HG02763 (cell line): ENCODE results near the gene COX6B1.
"Not testable (repeated sequence)": the region's sequence is repeated elsewhere in the genome, so short reads cannot be mapped to it uniquely, and the experiment has no call there.

Experiments
- ATAC-seq: cut with Tn5 transposase; IDR thresholded peaks from one replicate; pipeline ENCODE4 v1.9.1; 2021; ENCODE audit warnings: mild to moderate bottlenecking, moderate library complexity; ENCODE audit not compliant: unreplicated experiment

Gene COX6B1

GRCh38 chr19:35648017-35648961 lies at the start of gene COX6B1:
TSS of gene COX6B1 (plus strand) at chr19:35648323. CDS start at chr19:35651244, 2,921 bp downstream.
- ATAC-seq = peak; percentile 52

- ATAC-seq = no peak
These were observed 46.2 kb upstream of the COX6B1 start for GRCh38 chr19:35601971-35602370.

GRCh38 chr19:35604436-35604835 lies 43.7 kb upstream of the COX6B1 start:
- ATAC-seq = not testable (repeated sequence)

- not testable (repeated sequence) for ATAC-seq
These were observed 41.0 kb upstream of the COX6B1 start for GRCh38 chr19:35607170-35607569.

GRCh38 chr19:35607661-35608060 lies 40.5 kb upstream of the COX6B1 start:
- ATAC-seq = no peak

- no peak for ATAC-seq
These were observed 39.9 kb upstream of the COX6B1 start for GRCh38 chr19:35608251-35608650.

- ATAC-seq = no peak
These were observed 38.2 kb upstream of the COX6B1 start for GRCh38 chr19:35609851-35610353.

- no peak for ATAC-seq
These were observed 35.9 kb upstream of the COX6B1 start for GRCh38 chr19:35612224-35612558.

- ATAC-seq = peak; percentile 70
These were observed 35.4 kb upstream of the COX6B1 start, which contains the start of gene HAUS5 for GRCh38 chr19:35612559-35613321. TSS of gene HAUS5 (plus strand) at chr19:35612735. CDS start at chr19:35612795, 60 bp downstream.

GRCh38 chr19:35613574-35613973 lies 34.5 kb upstream of the COX6B1 start:
- no peak for ATAC-seq

GRCh38 chr19:35615036-35615435 lies 33.1 kb upstream of the COX6B1 start:
- no peak for ATAC-seq

- no peak for ATAC-seq
These were observed 29.3 kb upstream of the COX6B1 start for GRCh38 chr19:35618857-35619256.

- ATAC-seq = no peak
These were observed 28.7 kb upstream of the COX6B1 start for GRCh38 chr19:35619290-35619923.

- ATAC-seq = no peak
These were observed 28.1 kb upstream of the COX6B1 start for GRCh38 chr19:35620001-35620400.

GRCh38 chr19:35621708-35622107 lies 26.4 kb upstream of the COX6B1 start:
- ATAC-seq = no peak

GRCh38 chr19:35622750-35623149 lies 25.4 kb upstream of the COX6B1 start:
- ATAC-seq = no peak

- no peak for ATAC-seq
These were observed 24.7 kb upstream of the COX6B1 start for GRCh38 chr19:35623327-35624010.

GRCh38 chr19:35628264-35628564 lies 19.9 kb upstream of the COX6B1 start:
- ATAC-seq = no peak

- peak; percentile 96 for ATAC-seq
These were observed 19.4 kb upstream of the COX6B1 start, which contains the start of gene RBM42 for GRCh38 chr19:35628565-35629331. TSS of gene RBM42 (plus strand) at chr19:35629036. CDS start at chr19:35629154, 118 bp downstream.

- ATAC-seq = no peak
These were observed 18.8 kb upstream of the COX6B1 start for GRCh38 chr19:35629332-35629633.
